ENCODE measurements around the gene USP46.

- TF ChIP-seq CTCF (conservative IDR thresholded peaks at IDR 0.05; ENCODE audit: low read length) (no peak), EZH2phosphoT487 (IDR thresholded peaks at IDR 0.05; ENCODE audit: borderline replicate concordance) (no peak)
Observed at GRCh38 chr4:52611030-52611555, 48.0 kb downstream of the USP46 start.
